ENCODE measurements around the gene KCNG4. TPM values are rescaled to one million over a fixed set of nuclear protein-coding genes. Genes with fewer than 3 reads are reported as not detected.

Gene KCNG4
- total and polyA plus RNA-seq, 8 donors: 0.02 TPM; not detected in 7

GRCh38 chr16:84246679-84247077 is 6.9 kb upstream of the KCNG4 start:
- ATAC-seq (peak in 1 of 4 donors; percentile 32), DNase-seq (no peak), FAIRE-seq (no peak)
- 61 to 64% methylated on average over 5 of the region's 5 CpGs for WGBS, 2 donors
- intact Hi-C loops (cut with DNase I): no loop called here
- no peak overlapping the region for H3K27ac ChIP-seq
- H3K9me3 ChIP-seq: no peaks in the 10 kb centered on the region
- H3K36me3 ChIP-seq: no peaks in the 10 kb centered on the region
- TF ChIP-seq CTCF (IDR thresholded peaks at IDR 0.05): no peak
- H3K4me1 ChIP-seq: no peaks in the 10 kb centered on the region
- H3K4me3 ChIP-seq: no peak overlapping the region
- H3K27me3 ChIP-seq: no peaks in the 10 kb centered on the region

- TF ChIP-seq CTCF (IDR thresholded peaks at IDR 0.05): no peak
- Histone ChIP-seq H3K27me3 (peaks cover 0 to 4% (median 0%) of the 10 kb centered on the region in 4 donors), H3K9me3 (no peaks in the 10 kb centered on the region), H3K4me1 (no peaks in the 10 kb centered on the region), H3K27ac (no peak overlapping the region), H3K4me3 (no peak overlapping the region), H3K36me3 (no peaks in the 10 kb centered on the region)
- no peak for DNase-seq
- no peak for ATAC-seq
- intact Hi-C loops (cut with DNase I): no loop called here
- FAIRE-seq: no peak
- WGBS, 2 donors: 62 to 66% methylated on average over 10 of the region's 10 CpGs
These were observed 6.3 kb upstream of the KCNG4 start for GRCh38 chr16:84245956-84246678.

- no peak for FAIRE-seq
- DNase-seq: no peak
These were observed 4.9 kb upstream of the KCNG4 start for GRCh38 chr16:84244728-84245127.

GRCh38 chr16:84243732-84244131 is 3.9 kb upstream of the KCNG4 start:
- no peak overlapping the region for H3K4me3 ChIP-seq
- H3K27ac ChIP-seq: no peak overlapping the region
- DNase-seq: no peak
- peaks cover 0 to 4% (median 0%) of the 10 kb centered on the region in 4 donors for H3K27me3 ChIP-seq
- ATAC-seq: no peak
- no peak for FAIRE-seq
- no peaks in the 10 kb centered on the region for H3K36me3 ChIP-seq
- H3K9me3 ChIP-seq: no peaks in the 10 kb centered on the region
- TF ChIP-seq CTCF (IDR thresholded peaks at IDR 0.05): no peak
- WGBS, 2 donors: 74 to 81% methylated on average over 1 of the region's 1 CpG
- intact Hi-C loops (cut with DNase I): no loop called here
- H3K4me1 ChIP-seq: no peaks in the 10 kb centered on the region

More at GRCh38 chr16:84244728-84245127, 4.9 kb upstream of the KCNG4 start:
- H3K4me3 ChIP-seq: no peak overlapping the region
- no peaks in the 10 kb centered on the region for H3K36me3 ChIP-seq
- H3K4me1 ChIP-seq: no peaks in the 10 kb centered on the region
- WGBS, 2 donors: 99 to 100% methylated on average over 2 of the region's 2 CpGs
- H3K27me3 ChIP-seq: peaks cover 0 to 4% (median 0%) of the 10 kb centered on the region in 4 donors
- no peak for TF ChIP-seq CTCF (IDR thresholded peaks at IDR 0.05)
- no peaks in the 10 kb centered on the region for H3K9me3 ChIP-seq
- intact Hi-C loops (cut with DNase I): no loop called here
- H3K27ac ChIP-seq: no peak overlapping the region
- no peak for ATAC-seq

GRCh38 chr16:84242839-84243238 is 3.0 kb upstream of the KCNG4 start:
- FAIRE-seq: no peak
- intact Hi-C loops (cut with DNase I): no loop called here

More at GRCh38 chr16:84242839-84243238, 3.0 kb upstream of the KCNG4 start:
- H3K27ac ChIP-seq: no peak overlapping the region
- no peak for DNase-seq
- H3K4me3 ChIP-seq: no peak overlapping the region
- 69 to 75% methylated on average over 9 of the region's 9 CpGs for WGBS, 2 donors
- no peaks in the 10 kb centered on the region for H3K9me3 ChIP-seq
- peaks cover 0 to 4% (median 0%) of the 10 kb centered on the region in 4 donors for H3K27me3 ChIP-seq
- H3K4me1 ChIP-seq: no peaks in the 10 kb centered on the region
- TF ChIP-seq CTCF (IDR thresholded peaks at IDR 0.05): no peak
- no peaks in the 10 kb centered on the region for H3K36me3 ChIP-seq
- no peak for ATAC-seq
